ENCODE data around the gene SLC24A3. TPM values are rescaled to one million over a fixed set of nuclear protein-coding genes. Genes with fewer than 3 reads are reported as not detected.

Gene SLC24A3
- polyA plus RNA-seq, 1 experiment = 1.7 TPM

DNA sequence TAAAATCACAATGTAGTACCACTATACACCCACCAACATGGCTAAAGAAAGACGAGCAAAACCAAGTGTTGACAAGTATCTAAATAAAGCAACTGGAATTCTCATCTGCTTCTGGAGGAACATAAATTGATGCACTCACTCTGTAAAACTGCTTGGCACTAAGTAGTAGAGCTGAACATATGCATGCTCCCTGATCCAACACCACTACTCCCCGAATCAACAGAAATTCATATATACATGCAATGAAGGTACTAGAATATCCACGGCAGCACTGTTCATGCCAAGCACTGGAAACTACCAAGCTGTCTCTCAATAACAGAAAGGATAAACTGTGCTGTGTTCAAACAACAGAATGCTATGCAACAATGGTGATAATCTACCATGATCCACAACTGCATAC is 326.1 kb downstream of the SLC24A3 start:
- ChIA-PET CTCF (no interaction called here), POLR2A (no interaction called here)
- Histone ChIP-seq H3K27me3 (ENCODE audit: control insufficient read depth, insufficient read depth, low read length) (no peaks in the 10 kb centered on the region), H3K4me3 (ENCODE audit: low read depth, low read length) (no peak overlapping the region), H3K36me3 (ENCODE audit: control insufficient read depth, insufficient read depth, low read length) (no peaks in the 10 kb centered on the region)
- no peak for DNase-seq (ENCODE audit: low read depth)
- TF ChIP-seq, protein P1, sequence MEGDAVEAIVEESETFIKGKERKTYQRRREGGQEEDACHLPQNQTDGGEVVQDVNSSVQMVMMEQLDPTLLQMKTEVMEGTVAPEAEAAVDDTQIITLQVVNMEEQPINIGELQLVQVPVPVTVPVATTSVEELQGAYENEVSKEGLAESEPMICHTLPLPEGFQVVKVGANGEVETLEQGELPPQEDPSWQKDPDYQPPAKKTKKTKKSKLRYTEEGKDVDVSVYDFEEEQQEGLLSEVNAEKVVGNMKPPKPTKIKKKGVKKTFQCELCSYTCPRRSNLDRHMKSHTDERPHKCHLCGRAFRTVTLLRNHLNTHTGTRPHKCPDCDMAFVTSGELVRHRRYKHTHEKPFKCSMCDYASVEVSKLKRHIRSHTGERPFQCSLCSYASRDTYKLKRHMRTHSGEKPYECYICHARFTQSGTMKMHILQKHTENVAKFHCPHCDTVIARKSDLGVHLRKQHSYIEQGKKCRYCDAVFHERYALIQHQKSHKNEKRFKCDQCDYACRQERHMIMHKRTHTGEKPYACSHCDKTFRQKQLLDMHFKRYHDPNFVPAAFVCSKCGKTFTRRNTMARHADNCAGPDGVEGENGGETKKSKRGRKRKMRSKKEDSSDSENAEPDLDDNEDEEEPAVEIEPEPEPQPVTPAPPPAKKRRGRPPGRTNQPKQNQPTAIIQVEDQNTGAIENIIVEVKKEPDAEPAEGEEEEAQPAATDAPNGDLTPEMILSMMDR (IDR thresholded peaks at IDR 0.05; ENCODE audit: insufficient read depth, low read depth, low read length) = no peak

DNA sequence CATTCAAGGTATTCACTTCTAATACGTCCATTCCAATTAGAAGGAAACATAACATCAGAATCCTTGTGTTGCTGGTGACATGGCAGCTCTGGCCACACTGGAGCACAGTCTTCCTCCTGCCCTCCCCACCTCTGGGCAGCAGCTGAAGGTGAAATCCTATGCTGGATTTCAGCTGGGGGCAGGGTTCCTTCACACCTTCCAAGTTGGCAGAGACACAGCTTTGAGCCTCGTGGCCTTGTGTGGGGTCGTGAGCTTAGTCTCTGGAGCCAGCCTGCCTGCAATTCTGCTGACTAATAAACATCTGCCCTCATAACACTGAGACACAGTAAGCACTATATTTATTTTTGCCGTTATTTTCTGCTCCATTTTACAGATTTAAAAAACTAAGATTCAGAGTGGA is 326.7 kb downstream of the SLC24A3 start:
- ChIA-PET POLR2A (no interaction called here), CTCF (no interaction called here)
- TF ChIP-seq, protein P1 (IDR thresholded peaks at IDR 0.05; ENCODE audit: insufficient read depth, low read depth, low read length) = no peak
- Histone ChIP-seq H3K4me3 (ENCODE audit: low read depth, low read length) (no peak overlapping the region), H3K36me3 (ENCODE audit: control insufficient read depth, insufficient read depth, low read length) (no peaks in the 10 kb centered on the region), H3K27me3 (ENCODE audit: control insufficient read depth, insufficient read depth, low read length) (no peaks in the 10 kb centered on the region)
- DNase-seq (ENCODE audit: low read depth) = no peak

DNA sequence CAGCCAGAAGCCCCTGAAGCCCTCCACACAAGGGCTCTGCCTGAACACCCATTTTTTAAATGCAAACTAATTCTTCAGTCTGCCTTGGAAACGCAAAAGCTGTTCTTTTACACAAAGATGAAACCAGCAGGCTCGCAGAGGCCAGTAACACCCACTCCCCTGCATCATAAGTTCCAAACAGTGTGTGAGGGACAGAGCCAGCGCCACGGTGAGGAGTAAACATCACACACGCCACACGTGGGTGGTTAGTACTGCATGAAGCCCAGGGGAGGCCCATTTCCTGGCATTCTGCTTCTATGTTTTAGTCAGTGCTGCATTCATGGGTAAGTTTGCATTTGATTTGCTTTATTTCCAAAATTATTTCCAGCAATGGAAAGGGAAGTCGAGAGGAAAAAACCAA is 327.9 kb downstream of the SLC24A3 start:
- no peak for DNase-seq (ENCODE audit: low read depth)
- TF ChIP-seq, protein P1 (IDR thresholded peaks at IDR 0.05; ENCODE audit: insufficient read depth, low read depth, low read length) = no peak
- Histone ChIP-seq H3K27me3 (ENCODE audit: control insufficient read depth, insufficient read depth, low read length) (no peaks in the 10 kb centered on the region), H3K36me3 (ENCODE audit: control insufficient read depth, insufficient read depth, low read length) (no peaks in the 10 kb centered on the region), H3K4me3 (ENCODE audit: low read depth, low read length) (no peak overlapping the region)
- POLR2A ChIA-PET = no interaction called here
- CTCF ChIA-PET = no interaction called here

DNA sequence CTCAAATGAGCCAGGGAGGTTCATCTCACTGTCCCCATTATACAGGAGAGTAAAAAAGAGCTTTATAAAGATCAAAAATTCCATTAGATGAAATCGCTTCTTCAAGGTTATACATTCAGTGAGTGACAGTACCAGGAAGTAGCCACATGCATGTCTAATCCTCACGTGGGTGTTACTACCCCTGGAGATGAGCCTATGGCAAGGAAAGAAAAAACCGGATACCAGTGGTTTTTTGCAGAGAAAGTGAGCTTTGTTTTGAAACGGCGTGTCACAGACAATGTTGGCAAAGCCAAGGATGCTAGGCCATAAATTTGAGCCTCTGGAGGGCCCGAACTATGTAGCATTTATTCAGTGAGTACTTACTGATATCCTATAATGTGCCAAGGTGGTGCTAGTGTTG is 330.7 kb downstream of the SLC24A3 start:
- Histone ChIP-seq H3K27me3 (ENCODE audit: control insufficient read depth, insufficient read depth, low read length) (no peaks in the 10 kb centered on the region), H3K36me3 (ENCODE audit: control insufficient read depth, insufficient read depth, low read length) (no peaks in the 10 kb centered on the region), H3K4me3 (ENCODE audit: low read depth, low read length) (no peak overlapping the region)
- ChIA-PET POLR2A (no interaction called here), CTCF (interaction anchor here (1.2 kb wide), 1 partner anchor 41 kb away, joined by 3 read pairs; no protein-coding TSS in a partner anchor)
- TF ChIP-seq, protein P1 (IDR thresholded peaks at IDR 0.05; ENCODE audit: insufficient read depth, low read depth, low read length) = no peak
- no peak for DNase-seq (ENCODE audit: low read depth)

DNA sequence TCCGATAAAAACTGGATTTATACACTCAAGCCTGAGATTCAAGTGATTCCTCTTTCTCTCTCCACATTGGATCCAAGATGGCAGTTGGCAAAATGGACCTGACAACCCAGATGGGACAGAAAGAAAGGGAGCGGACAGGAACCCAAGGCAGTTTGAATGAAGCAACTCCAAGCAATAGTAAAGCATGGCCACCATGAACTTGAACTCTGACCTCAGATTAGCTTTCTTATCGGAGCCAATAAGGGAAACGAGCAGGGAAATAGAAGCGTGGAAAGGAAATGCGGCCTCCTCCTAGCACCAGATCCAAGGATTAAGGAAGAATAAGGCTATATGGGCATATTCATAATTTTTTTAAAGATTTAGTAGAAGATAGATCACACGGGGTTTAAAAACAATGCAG is 332.2 kb downstream of the SLC24A3 start:
- Histone ChIP-seq H3K36me3 (ENCODE audit: control insufficient read depth, insufficient read depth, low read length) (no peaks in the 10 kb centered on the region), H3K4me3 (ENCODE audit: low read depth, low read length) (no peak overlapping the region), H3K27me3 (ENCODE audit: control insufficient read depth, insufficient read depth, low read length) (no peaks in the 10 kb centered on the region)
- POLR2A ChIA-PET = no interaction called here
- TF ChIP-seq, protein P1 (IDR thresholded peaks at IDR 0.05; ENCODE audit: insufficient read depth, low read depth, low read length) = no peak
- DNase-seq (ENCODE audit: low read depth) = no peak
- CTCF ChIA-PET = interaction anchor here (1.2 kb wide), 1 partner anchor 39 kb away, joined by 3 read pairs; no protein-coding TSS in a partner anchor

All from BJ (cell line).